ENCODE results near the gene PPP2R5D.
A peak's percentile ranks its signal among the peaks of the same experiment; 100 is the strongest.

Gene PPP2R5D

GRCh38 chr6:42959917-42960242, 24.5 kb upstream of the PPP2R5D start:
- TF ChIP-seq, protein P1, sequence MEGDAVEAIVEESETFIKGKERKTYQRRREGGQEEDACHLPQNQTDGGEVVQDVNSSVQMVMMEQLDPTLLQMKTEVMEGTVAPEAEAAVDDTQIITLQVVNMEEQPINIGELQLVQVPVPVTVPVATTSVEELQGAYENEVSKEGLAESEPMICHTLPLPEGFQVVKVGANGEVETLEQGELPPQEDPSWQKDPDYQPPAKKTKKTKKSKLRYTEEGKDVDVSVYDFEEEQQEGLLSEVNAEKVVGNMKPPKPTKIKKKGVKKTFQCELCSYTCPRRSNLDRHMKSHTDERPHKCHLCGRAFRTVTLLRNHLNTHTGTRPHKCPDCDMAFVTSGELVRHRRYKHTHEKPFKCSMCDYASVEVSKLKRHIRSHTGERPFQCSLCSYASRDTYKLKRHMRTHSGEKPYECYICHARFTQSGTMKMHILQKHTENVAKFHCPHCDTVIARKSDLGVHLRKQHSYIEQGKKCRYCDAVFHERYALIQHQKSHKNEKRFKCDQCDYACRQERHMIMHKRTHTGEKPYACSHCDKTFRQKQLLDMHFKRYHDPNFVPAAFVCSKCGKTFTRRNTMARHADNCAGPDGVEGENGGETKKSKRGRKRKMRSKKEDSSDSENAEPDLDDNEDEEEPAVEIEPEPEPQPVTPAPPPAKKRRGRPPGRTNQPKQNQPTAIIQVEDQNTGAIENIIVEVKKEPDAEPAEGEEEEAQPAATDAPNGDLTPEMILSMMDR (conservative IDR thresholded peaks at IDR 0.05; ENCODE audit: low read depth, low read length): no peak
- no peak for DNase-seq (ENCODE audit: low read depth)
- peak overlapping the region; percentile 53 for H3K4me3 ChIP-seq (ENCODE audit: low read depth, low read length)

GRCh38 chr6:42960243-42961019, 23.9 kb upstream of the PPP2R5D start, which contains the start of gene GNMT:
Gene GNMT (plus strand): TSS chr6:42960754. CDS start chr6:42960768, 14 bp downstream.
- H3K4me3 ChIP-seq (ENCODE audit: low read depth, low read length): peak within 1 kb of the TSS; percentile 53
- peak; percentile 26 for DNase-seq (ENCODE audit: low read depth)

DNA sequence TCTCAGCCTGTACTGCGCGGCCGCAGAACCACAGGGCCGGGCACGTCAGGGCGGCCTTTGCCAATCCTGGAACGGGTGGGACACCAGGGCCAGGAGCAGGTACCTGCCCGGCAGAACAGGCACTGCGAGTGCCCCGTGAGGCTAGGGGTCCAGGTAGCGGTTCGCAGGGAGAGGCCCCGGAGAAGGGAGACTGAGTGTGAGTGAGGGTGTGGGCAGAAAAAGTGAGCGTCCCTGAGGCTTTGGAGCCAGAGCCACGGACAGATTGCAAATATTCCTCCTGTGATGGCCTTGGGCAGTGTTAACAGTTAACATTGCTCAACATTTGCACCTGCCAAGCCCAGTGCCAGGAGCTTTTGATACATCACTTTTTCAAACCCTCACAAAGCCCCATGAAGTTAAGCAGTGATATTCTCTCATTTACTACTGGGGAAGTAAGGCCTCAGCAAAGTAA, 23.3 kb upstream of the PPP2R5D start:
- DNase-seq (ENCODE audit: low read depth): no peak
- TF ChIP-seq, protein P1 (conservative IDR thresholded peaks at IDR 0.05; ENCODE audit: low read depth, low read length): no peak
- peak overlapping the region; percentile 53 for H3K4me3 ChIP-seq (ENCODE audit: low read depth, low read length)

More at GRCh38 chr6:42960243-42961019, 23.9 kb upstream of the PPP2R5D start, which contains the start of gene GNMT:
- TF ChIP-seq, protein P1 (conservative IDR thresholded peaks at IDR 0.05; ENCODE audit: low read depth, low read length): peak; percentile 1

GRCh38 chr6:42962096-42962495, 22.3 kb upstream of the PPP2R5D start:
- no peak for DNase-seq (ENCODE audit: low read depth)
- TF ChIP-seq, protein P1 (conservative IDR thresholded peaks at IDR 0.05; ENCODE audit: low read depth, low read length): no peak
- H3K4me3 ChIP-seq (ENCODE audit: low read depth, low read length): no peak overlapping the region

- no peak overlapping the region for H3K4me3 ChIP-seq (ENCODE audit: low read depth, low read length)
- TF ChIP-seq, protein P1 (conservative IDR thresholded peaks at IDR 0.05; ENCODE audit: low read depth, low read length): no peak
- no peak for DNase-seq (ENCODE audit: low read depth)
Observed at GRCh38 chr6:42962502-42963178, 21.7 kb upstream of the PPP2R5D start.

- TF ChIP-seq, protein P1 (conservative IDR thresholded peaks at IDR 0.05; ENCODE audit: low read depth, low read length): no peak
- no peak overlapping the region for H3K4me3 ChIP-seq (ENCODE audit: low read depth, low read length)
- no peak for DNase-seq (ENCODE audit: low read depth)
Observed at GRCh38 chr6:42963179-42963854, 21.1 kb upstream of the PPP2R5D start.
